Heart left ventricle (tissue), 13 donors: ENCODE results near the gene QRSL1.

Source experiments
- POLR2A ChIP-seq, 2 donors: fragments of 450-650 bp; IDR thresholded peaks; one replicate each; pipeline ENCODE4 v1.6.1; 2017; ENCODE audit warnings: antibody characterized with exemption in 2 of 2, mild to moderate bottlenecking in 2 of 2, moderate library complexity in 2 of 2
- TF ChIP-seq, protein P1 (sequence below), 12 donors: fragments of 200-600 bp; sonication (generic) in 4 of 12; IDR thresholded peaks; one replicate each; pipeline versions ENCODE4 v1.5.0 to v1.8.0; 2018 to 2022; ENCODE audit warnings: antibody characterized with exemption in 12 of 12, mild to moderate bottlenecking in 5 of 12
- donor health status: ischemic (EF 13 %, LVEDD 7.1; RV severe dilation, severe dysfunction).
- donor health status: DM: no; HTN: yes; CAD: no.
- donor health status: DM: no; HTN: no; CAD: no.
- donor health status: ischemic (EF 25% LVEDD 6.9; RV normal size, moderate dysfunction).
- donor health status: ischemic (EF 25% LVEDD 5.7; RV mildly dilated, moderate dysfunction).
- donor health status: ischemic (EF 35%, LVEDD 5.7; RV mildly dilated, moderate dysfunction).
- donor health status: nonischemic (EF 11% LVEDD 7.7; RV severe dilation, severe dysfunction).
- donor health status: DM: yes; HTN: yes; CAD: no.
- donor health status: PGD.
- donor health status: ischemic (EF 29% LVEDD 5.4; RV normal size, mild dysfunction).
- donor health status: nonischemic (EF 23%, LVEDD 6.1; RV moderate dilation, normal function).

DNA sequence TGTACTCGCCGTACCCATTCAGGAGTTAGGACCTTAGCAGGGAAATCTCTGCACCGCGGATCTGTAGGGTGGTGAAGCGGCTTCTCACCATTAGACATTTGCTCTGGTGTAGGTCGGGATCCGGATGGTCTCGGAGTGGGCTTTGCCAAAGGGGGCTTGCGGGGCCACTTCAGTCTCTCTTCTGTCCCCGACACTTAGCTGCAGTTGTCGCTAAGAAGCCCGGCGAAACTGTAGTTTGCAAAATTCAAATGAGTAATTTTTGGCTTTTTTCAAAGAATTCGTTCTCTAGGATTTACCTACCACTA lies 433 bp downstream of the QRSL1 start:
- TF ChIP-seq, protein P1, sequence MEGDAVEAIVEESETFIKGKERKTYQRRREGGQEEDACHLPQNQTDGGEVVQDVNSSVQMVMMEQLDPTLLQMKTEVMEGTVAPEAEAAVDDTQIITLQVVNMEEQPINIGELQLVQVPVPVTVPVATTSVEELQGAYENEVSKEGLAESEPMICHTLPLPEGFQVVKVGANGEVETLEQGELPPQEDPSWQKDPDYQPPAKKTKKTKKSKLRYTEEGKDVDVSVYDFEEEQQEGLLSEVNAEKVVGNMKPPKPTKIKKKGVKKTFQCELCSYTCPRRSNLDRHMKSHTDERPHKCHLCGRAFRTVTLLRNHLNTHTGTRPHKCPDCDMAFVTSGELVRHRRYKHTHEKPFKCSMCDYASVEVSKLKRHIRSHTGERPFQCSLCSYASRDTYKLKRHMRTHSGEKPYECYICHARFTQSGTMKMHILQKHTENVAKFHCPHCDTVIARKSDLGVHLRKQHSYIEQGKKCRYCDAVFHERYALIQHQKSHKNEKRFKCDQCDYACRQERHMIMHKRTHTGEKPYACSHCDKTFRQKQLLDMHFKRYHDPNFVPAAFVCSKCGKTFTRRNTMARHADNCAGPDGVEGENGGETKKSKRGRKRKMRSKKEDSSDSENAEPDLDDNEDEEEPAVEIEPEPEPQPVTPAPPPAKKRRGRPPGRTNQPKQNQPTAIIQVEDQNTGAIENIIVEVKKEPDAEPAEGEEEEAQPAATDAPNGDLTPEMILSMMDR (IDR thresholded peaks at IDR 0.05): no peak
- no peak for TF ChIP-seq POLR2A (IDR thresholded peaks at IDR 0.05)
